Measurements from ENCODE around the gene LENEP.

GRCh38 chr1:155039308-155039669 is 45.9 kb downstream of the LENEP start:
- TF ChIP-seq CTCF (IDR thresholded peaks at IDR 0.05) (no peak), POLR2A (IDR thresholded peaks at IDR 0.05) (no peak), POLR2AphosphoS5 (IDR thresholded peaks at IDR 0.05; ENCODE audit: insufficient read depth in 1 of 2, low read depth in 1 of 2) (no peak)

Measured in vagina (tissue), 2 donors.